A549 (cell line): ENCODE data around the gene FBH1. TPM values are rescaled to one million over a fixed set of nuclear protein-coding genes. Genes with fewer than 3 reads are reported as not detected.
"Not testable (repeated sequence)": the region's sequence is repeated elsewhere in the genome, so short reads cannot be mapped to it uniquely, and the experiment has no call there.

Source experiments
- ATAC-seq, 2 experiments: fragments of 200-7000 bp in 1 of 2; fragments of >200 bp in 1 of 2; cut with Nextera tagmentation in 1 of 2; cut with Tn5 transposase in 1 of 2; 3 replicates each; pipeline versions ENCODE4 v1.8.0 to v1.9.1; 2018 to 2020; ENCODE audit warnings: mild to moderate bottlenecking in 1 of 2, moderate library complexity in 1 of 2
- CTCF ChIA-PET: fragments of 300-600 bp; sonication (Branson Sonifier 250); formaldehyde crosslinking; extraction: SDS; loops from one replicate; lab custom pipeline; 2021; ENCODE audit warnings: antibody characterized with exemption, inconsistent platforms; lab: Yijun Ruan, JAX
- POLR2A ChIA-PET: fragments of 350-600 bp; formaldehyde crosslinking; extraction: SDS; loops from one replicate; lab custom pipeline; 2021; ENCODE audit warnings: antibody characterized with exemption, inconsistent platforms; lab: Yijun Ruan, JAX
- DNase-seq, 2 experiments: peaks; one replicate each; pipeline versions ENCODE4 v3.0.0 to v3.0.0-alpha.2; 2011 to 2016; ENCODE audit warnings: low read depth in 1 of 2, low spot score in 1 of 2
- FAIRE-seq: peaks from 2 replicates; lab custom pipeline; 2011; peaks lifted over from hg19 to GRCh38; lab: Jason Lieb, UNC
- H3K27ac ChIP-seq, 2 experiments: fragments of >200 bp; sonication (Bioruptor Twin); formaldehyde crosslinking; 3 replicates each; pipeline ENCODE4 v1.5.1; 2016 to 2017
- H3K4me1 ChIP-seq: fragments of >200 bp; sonication (Bioruptor Twin); formaldehyde crosslinking; 3 replicates; pipeline ENCODE4 v1.6.1; 2016
- H3K4me2 ChIP-seq: fragments of >200 bp; sonication (Bioruptor Twin); formaldehyde crosslinking; 3 replicates; pipeline ENCODE4 v1.6.1; 2016
- H3K4me3 ChIP-seq: fragments of >200 bp; sonication (Bioruptor Twin); formaldehyde crosslinking; 3 replicates; pipeline ENCODE4 v1.5.1; 2016
- H3K9me3 ChIP-seq: fragments of >200 bp; sonication (Bioruptor Twin); formaldehyde crosslinking; 3 replicates; pipeline ENCODE4 v1.6.1; 2016
- CHD2 ChIP-seq: fragments of 150-350 bp; IDR thresholded peaks from 2 replicates; pipeline ENCODE4 v1.6.1; 2014; ENCODE audit warnings: low read length; ENCODE audit not compliant: partially characterized antibody
- CHD4 ChIP-seq: fragments of 200-600 bp; sonication (generic); IDR thresholded peaks from 2 replicates; pipeline ENCODE4 v1.6.1; 2016; ENCODE audit warnings: antibody characterized with exemption, mild to moderate bottlenecking, borderline replicate concordance
- E2F6 ChIP-seq: IDR thresholded peaks from 2 replicates; pipeline ENCODE4 v1.6.1; 2012; ENCODE audit warnings: low read depth, borderline replicate concordance
- EHF ChIP-seq: fragments of 250-450 bp; sonication (Bioruptor Pico); IDR thresholded peaks from 2 replicates; pipeline ENCODE4 v1.5.0; 2020; ENCODE audit warnings: mild to moderate bottlenecking
- EHMT2 ChIP-seq: fragments of 200-600 bp; sonication (generic); IDR thresholded peaks from 2 replicates; pipeline ENCODE4 v1.6.1; 2016; ENCODE audit warnings: antibody characterized with exemption, low read depth, mild to moderate bottlenecking, moderate library complexity
- ELK1 ChIP-seq: fragments of 150-350 bp; IDR thresholded peaks from 2 replicates; pipeline ENCODE4 v1.6.1; 2014; ENCODE audit warnings: low read depth, mild to moderate bottlenecking, low read length
- EP300 ChIP-seq, 2 experiments: fragments of >200 bp; sonication (Bioruptor Twin); formaldehyde crosslinking; IDR thresholded peaks; 2 replicates in 1 of 2; 3 replicates in 1 of 2; pipeline ENCODE4 v1.6.1; 2016 to 2017
- ESRRA ChIP-seq: fragments of 150-350 bp; IDR thresholded peaks from 2 replicates; pipeline ENCODE4 v1.6.1; 2014; ENCODE audit warnings: mild to moderate bottlenecking, low read length, borderline replicate concordance
- FOSB ChIP-seq: fragments of 250-450 bp; sonication (Bioruptor Pico); IDR thresholded peaks from 2 replicates; pipeline ENCODE4 v1.5.0; 2020; ENCODE audit warnings: mild to moderate bottlenecking, moderate library complexity
- FOSL2 ChIP-seq, 2 experiments: fragments of 450-650 bp in 1 of 2; fragments of >200 bp in 1 of 2; sonication (Bioruptor Twin) in 1 of 2; formaldehyde crosslinking; IDR thresholded peaks; 2 replicates each; pipeline versions ENCODE4 v1.5.0 to v1.6.1; 2016 to 2020; ENCODE audit warnings: mild to moderate bottlenecking in 1 of 2, moderate library complexity in 1 of 2
- FOXS1 ChIP-seq: fragments of 250-450 bp; sonication (Bioruptor Pico); IDR thresholded peaks from 2 replicates; pipeline ENCODE4 v1.5.0; 2020; ENCODE audit warnings: mild to moderate bottlenecking, moderate library complexity
- HEYL ChIP-seq: fragments of 250-450 bp; sonication (Bioruptor Pico); IDR thresholded peaks from 2 replicates; pipeline ENCODE4 v1.8.0; 2021; ENCODE audit warnings: mild to moderate bottlenecking, moderate library complexity
- JUNB ChIP-seq: fragments of >200 bp; sonication (Bioruptor Twin); formaldehyde crosslinking; IDR thresholded peaks from 2 replicates; pipeline ENCODE4 v1.6.1; 2016
- MAFK ChIP-seq: fragments of 450-650 bp; IDR thresholded peaks from 2 replicates; pipeline ENCODE4 v1.6.1; 2014; ENCODE audit not compliant: partially characterized antibody
- MAX ChIP-seq: IDR thresholded peaks from 2 replicates; pipeline ENCODE4 v1.6.1; 2012
- NFE2L2 ChIP-seq: fragments of 150-350 bp; conservative IDR thresholded peaks from 2 replicates; pipeline ENCODE4 v1.6.1; 2014; ENCODE audit warnings: low read length
- PBX3 ChIP-seq: IDR thresholded peaks from 2 replicates; pipeline ENCODE4 v1.6.1; 2012
- PHF8 ChIP-seq: fragments of 200-600 bp; sonication (generic); IDR thresholded peaks from 2 replicates; pipeline ENCODE4 v1.6.1; 2016; ENCODE audit warnings: low read depth, mild to moderate bottlenecking, antibody characterized with exemption, moderate library complexity, borderline replicate concordance
- POLR2AphosphoS2 ChIP-seq: conservative IDR thresholded peaks from 2 replicates; pipeline ENCODE4 v1.6.1; 2012; ENCODE audit warnings: low read length, improper control_type of control experiment, inconsistent platforms
- SREBF2 ChIP-seq: fragments of 450-650 bp; IDR thresholded peaks from 2 replicates; pipeline ENCODE4 v1.6.1; 2014; ENCODE audit warnings: mild to moderate bottlenecking, moderate library complexity
- TFCP2L1 ChIP-seq: fragments of 250-450 bp; sonication (Bioruptor Pico); IDR thresholded peaks from 2 replicates; pipeline ENCODE4 v1.5.0; 2021; ENCODE audit warnings: mild to moderate bottlenecking
- USF2 ChIP-seq: fragments of 450-650 bp; IDR thresholded peaks from 2 replicates; pipeline ENCODE4 v1.6.1; 2014; ENCODE audit warnings: antibody characterized with exemption
- ZNF302 ChIP-seq: fragments of 250-450 bp; sonication (Bioruptor Pico); IDR thresholded peaks from 2 replicates; pipeline ENCODE4 v1.9.0; 2021; ENCODE audit warnings: inconsistent platforms, mild to moderate bottlenecking, moderate library complexity
- ZSCAN20 ChIP-seq: fragments of 250-450 bp; sonication (Bioruptor Pico); IDR thresholded peaks from 2 replicates; pipeline ENCODE4 v1.8.0; 2022; ENCODE audit warnings: mild to moderate bottlenecking, moderate library complexity
- WGBS: methylation state at CpG from one replicate; pipeline ENCODE4 v1.1.6; 2017; ENCODE audit errors: missing lambda C conversion rate; 5-methylcytosine and 5-hydroxymethylcytosine counted together
- polyA plus RNA-seq, 4 experiments: library from polyadenylated mRNA; depleted of rRNA in 3 of 4; stranded (reverse); fragments of >200 nt; fragmentation: RNase III in 1 of 4; extraction: RNeasy Plus Mini Kit Qiagen cat#74134 plus additional on column Dnase treatment in 1 of 4; gene quantifications; 2 replicates in 3 of 4; 3 replicates in 1 of 4; pipeline ENCODE4 v1.2.3, GENCODE V29; 2011 to 2017

Gene FBH1
- polyA plus RNA-seq, 2 of the 4 experiments (the other 2 are of a cell fraction) = 43.9 to 56.5 TPM

GRCh38 chr10:5905854-5906507 lies 15.9 kb downstream of the FBH1 start:
- H3K4me2 ChIP-seq = no peak overlapping the region
- no peaks in the 10 kb centered on the region for H3K9me3 ChIP-seq
- TF ChIP-seq ZNF302 (CRISPR knock-in tag) (no peak), CHD4 (no peak), HEYL (CRISPR knock-in tag) (no peak), ESRRA (no peak), ELK1 (no peak), FOSB (CRISPR knock-in tag) (no peak), E2F6 (no peak), USF2 (no peak), POLR2AphosphoS2 (no peak), SREBF2 (no peak), MAFK (no peak), FOXS1 (CRISPR knock-in tag) (no peak), PHF8 (no peak), ZSCAN20 (CRISPR knock-in tag) (no peak)
- H3K4me1 ChIP-seq = no peaks in the 10 kb centered on the region
- CTCF ChIA-PET = interaction anchor here (0.6 kb wide), 1 partner anchor 87 kb away, joined by 6 read pairs; no protein-coding TSS in a partner anchor
- POLR2A ChIA-PET = no interaction called here
- ATAC-seq (no peak), DNase-seq (no peak), FAIRE-seq (no peak)
- H3K4me3 ChIP-seq = no peak overlapping the region
- WGBS = 99% methylated on average over 13 of the region's 13 CpGs
- no peak overlapping the region for H3K27ac ChIP-seq

- CTCF ChIA-PET = interaction anchor here (0.6 kb wide), 1 partner anchor 87 kb away, joined by 6 read pairs; no protein-coding TSS in a partner anchor
- POLR2A ChIA-PET = no interaction called here
- no peak for DNase-seq
- no peak overlapping the region for H3K4me3 ChIP-seq
- H3K27ac ChIP-seq = no peak overlapping the region
- no peak overlapping the region for H3K4me2 ChIP-seq
- no peaks in the 10 kb centered on the region for H3K4me1 ChIP-seq
- 97% methylated on average over 5 of the region's 5 CpGs for WGBS
- no peak for TF ChIP-seq ZSCAN20 (CRISPR knock-in tag)
- TF ChIP-seq TFCP2L1 = no peak
- TF ChIP-seq EP300 (IDR thresholded peaks at IDR 0.05) = no peak
- no peak for TF ChIP-seq NFE2L2
- TF ChIP-seq EHMT2 = no peak
- TF ChIP-seq FOXS1 (CRISPR knock-in tag) = no peak
- TF ChIP-seq MAX = no peak
- no peak for TF ChIP-seq PBX3
- TF ChIP-seq JUNB = no peak
- TF ChIP-seq EHF (CRISPR knock-in tag) = no peak
- TF ChIP-seq CHD2 = no peak
- TF ChIP-seq FOSL2 (IDR thresholded peaks at IDR 0.05) = no peak
- no peak for TF ChIP-seq FOSL2 (CRISPR knock-in tag; IDR thresholded peaks at IDR 0.05)
- no peak for TF ChIP-seq USF2
- no peak for TF ChIP-seq FOSB (CRISPR knock-in tag)
- ATAC-seq = no peak
- no peaks in the 10 kb centered on the region for H3K9me3 ChIP-seq
- no peak for FAIRE-seq
These were observed 16.6 kb downstream of the FBH1 start for GRCh38 chr10:5906651-5907050.

- DNase-seq, ATAC-seq, H3K9me3 ChIP-seq, H3K4me3 ChIP-seq, POLR2A ChIA-PET, H3K27ac ChIP-seq, FAIRE-seq, H3K4me2 ChIP-seq, H3K4me1 ChIP-seq, CTCF ChIA-PET: not testable (repeated sequence)
- 95% methylated on average over 7 of the region's 7 CpGs for WGBS
These were observed 18.6 kb downstream of the FBH1 start for GRCh38 chr10:5908676-5909075.
